ENCODE measurements around the gene C11orf52.

Gene C11orf52

GRCh38 chr11:111939836-111940604, 21.3 kb downstream of the C11orf52 start:
- no peak for DNase-seq (ENCODE audit: low read depth)

GRCh38 chr11:111941963-111942362, 23.2 kb downstream of the C11orf52 start:
- no peak for DNase-seq (ENCODE audit: low read depth)

- no peak for DNase-seq (ENCODE audit: low read depth)
Observed at GRCh38 chr11:111942829-111943228, 24.1 kb downstream of the C11orf52 start.

GRCh38 chr11:111944139-111944538, 25.4 kb downstream of the C11orf52 start:
- no peak for DNase-seq (ENCODE audit: low read depth)

GRCh38 chr11:111944651-111945051, 25.9 kb downstream of the C11orf52 start:
- no peak for DNase-seq (ENCODE audit: low read depth)

- no peak for DNase-seq (ENCODE audit: low read depth)
Observed at GRCh38 chr11:111945198-111945597, 26.5 kb downstream of the C11orf52 start.

- DNase-seq (ENCODE audit: low read depth), result no peak
Observed at GRCh38 chr11:111946499-111946898, 27.8 kb downstream of the C11orf52 start.

- DNase-seq (ENCODE audit: low read depth), result no peak
Observed at GRCh38 chr11:111947143-111947542, 28.4 kb downstream of the C11orf52 start.

- DNase-seq (ENCODE audit: low read depth), result no peak
Observed at GRCh38 chr11:111949519-111950426, 31.1 kb downstream of the C11orf52 start.

GRCh38 chr11:111951565-111951964, 32.9 kb downstream of the C11orf52 start:
- DNase-seq (ENCODE audit: low read depth), result no peak

GRCh38 chr11:111954154-111954553, 35.4 kb downstream of the C11orf52 start:
- no peak for DNase-seq (ENCODE audit: low read depth)

- DNase-seq (ENCODE audit: low read depth), result no peak
Observed at GRCh38 chr11:111957663-111958444, 39.1 kb downstream of the C11orf52 start.

GRCh38 chr11:111960916-111961315, 42.2 kb downstream of the C11orf52 start:
- no peak for DNase-seq (ENCODE audit: low read depth)

GRCh38 chr11:111961389-111962300, 42.9 kb downstream of the C11orf52 start:
- DNase-seq (ENCODE audit: low read depth), result no peak

- peak; percentile 29 for DNase-seq (ENCODE audit: low read depth)
Observed at GRCh38 chr11:111963931-111964340, 45.2 kb downstream of the C11orf52 start.

GRCh38 chr11:111966678-111967077, 48.0 kb downstream of the C11orf52 start:
- no peak for DNase-seq (ENCODE audit: low read depth)

GRCh38 chr11:111967649-111968048, 48.9 kb downstream of the C11orf52 start:
- no peak for DNase-seq (ENCODE audit: low read depth)

- no peak for DNase-seq (ENCODE audit: low read depth)
Observed at GRCh38 chr11:111969344-111969743, 50.6 kb downstream of the C11orf52 start.

GRCh38 chr11:111974446-111974845, 55.7 kb downstream of the C11orf52 start:
- DNase-seq (ENCODE audit: low read depth), result no peak

- no peak for DNase-seq (ENCODE audit: low read depth)
Observed at GRCh38 chr11:111975076-111975806, 56.5 kb downstream of the C11orf52 start.

All from activated T-cell treated with anti-CD3 and anti-CD28 coated beads for 48 hours (primary cell).